ENCODE results near the gene PDE4D.
"Not testable (repeated sequence)": the region's sequence is repeated elsewhere in the genome, so short reads cannot be mapped to it uniquely, and the experiment has no call there.

PDE4D gene

GRCh38 chr5:59767681-59768151 lies 125.8 kb downstream of the PDE4D start:
- DNase-seq: no peak

GRCh38 chr5:59767211-59767605 lies 126.3 kb downstream of the PDE4D start:
- no peak for DNase-seq

GRCh38 chr5:59766427-59767210 lies 126.9 kb downstream of the PDE4D start:
- no peak for DNase-seq

GRCh38 chr5:59765446-59765845 lies 128.1 kb downstream of the PDE4D start:
- no peak for DNase-seq

GRCh38 chr5:59764361-59764760 lies 129.2 kb downstream of the PDE4D start:
- DNase-seq: no peak

- DNase-seq: no peak
These were observed 130.0 kb downstream of the PDE4D start for GRCh38 chr5:59763541-59763940.

GRCh38 chr5:59762232-59762631 lies 131.3 kb downstream of the PDE4D start:
- DNase-seq: not testable (repeated sequence)

GRCh38 chr5:59760785-59761348 lies 132.7 kb downstream of the PDE4D start:
- no peak for DNase-seq

- DNase-seq: no peak
These were observed 133.8 kb downstream of the PDE4D start for GRCh38 chr5:59759600-59760351.

GRCh38 chr5:59758566-59758965 lies 135.0 kb downstream of the PDE4D start:
- DNase-seq: no peak

- no peak for DNase-seq
These were observed 136.1 kb downstream of the PDE4D start for GRCh38 chr5:59757442-59757841.

GRCh38 chr5:59756373-59757035 lies 137.0 kb downstream of the PDE4D start:
- no peak for DNase-seq

- no peak for DNase-seq
These were observed 138.1 kb downstream of the PDE4D start for GRCh38 chr5:59755476-59755875.

GRCh38 chr5:59753599-59753998 lies 139.9 kb downstream of the PDE4D start:
- no peak for DNase-seq

GRCh38 chr5:59749782-59750520 lies 143.6 kb downstream of the PDE4D start:
- no peak for DNase-seq

GRCh38 chr5:59748036-59748663 lies 145.4 kb downstream of the PDE4D start:
- DNase-seq: not testable (repeated sequence)

GRCh38 chr5:59746241-59746765 lies 147.2 kb downstream of the PDE4D start:
- DNase-seq: no peak

- DNase-seq: peak; percentile 55
These were observed 148.1 kb downstream of the PDE4D start for GRCh38 chr5:59745415-59745863.

GRCh38 chr5:59744531-59744992 lies 149.0 kb downstream of the PDE4D start:
- no peak for DNase-seq

GRCh38 chr5:59741599-59741998 lies 151.9 kb downstream of the PDE4D start:
- DNase-seq: no peak

GRCh38 chr5:59738024-59738423 lies 155.5 kb downstream of the PDE4D start:
- DNase-seq: no peak

Data from retina (tissue), 1 donor.